ENCODE results near the gene SCCPDH.

SCCPDH gene

DNA sequence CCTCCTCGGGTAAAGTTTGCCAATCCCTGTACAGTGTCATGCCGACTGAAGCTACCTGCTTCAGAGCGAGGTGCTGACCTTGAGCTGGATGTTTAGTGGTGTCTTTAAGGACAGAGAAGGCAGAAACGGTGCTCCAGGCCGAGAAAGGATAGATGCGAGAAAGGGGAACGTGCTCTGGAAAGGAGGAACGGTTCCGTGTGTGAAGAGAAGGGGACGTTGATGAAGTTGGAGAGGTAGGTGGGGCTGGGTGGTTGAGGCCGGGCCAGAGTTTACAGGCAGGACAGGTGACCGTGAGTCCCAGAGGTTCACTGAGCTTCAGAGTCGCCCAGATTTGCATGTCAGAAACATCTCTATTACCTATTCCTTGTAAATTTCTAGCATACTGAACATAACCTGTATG lies 90.7 kb downstream of the SCCPDH start:
- no peak for DNase-seq (ENCODE audit: low read depth)
- H3K4me3 ChIP-seq (ENCODE audit: low read length), result no peak overlapping the region
- TF ChIP-seq, protein P1, sequence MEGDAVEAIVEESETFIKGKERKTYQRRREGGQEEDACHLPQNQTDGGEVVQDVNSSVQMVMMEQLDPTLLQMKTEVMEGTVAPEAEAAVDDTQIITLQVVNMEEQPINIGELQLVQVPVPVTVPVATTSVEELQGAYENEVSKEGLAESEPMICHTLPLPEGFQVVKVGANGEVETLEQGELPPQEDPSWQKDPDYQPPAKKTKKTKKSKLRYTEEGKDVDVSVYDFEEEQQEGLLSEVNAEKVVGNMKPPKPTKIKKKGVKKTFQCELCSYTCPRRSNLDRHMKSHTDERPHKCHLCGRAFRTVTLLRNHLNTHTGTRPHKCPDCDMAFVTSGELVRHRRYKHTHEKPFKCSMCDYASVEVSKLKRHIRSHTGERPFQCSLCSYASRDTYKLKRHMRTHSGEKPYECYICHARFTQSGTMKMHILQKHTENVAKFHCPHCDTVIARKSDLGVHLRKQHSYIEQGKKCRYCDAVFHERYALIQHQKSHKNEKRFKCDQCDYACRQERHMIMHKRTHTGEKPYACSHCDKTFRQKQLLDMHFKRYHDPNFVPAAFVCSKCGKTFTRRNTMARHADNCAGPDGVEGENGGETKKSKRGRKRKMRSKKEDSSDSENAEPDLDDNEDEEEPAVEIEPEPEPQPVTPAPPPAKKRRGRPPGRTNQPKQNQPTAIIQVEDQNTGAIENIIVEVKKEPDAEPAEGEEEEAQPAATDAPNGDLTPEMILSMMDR (IDR thresholded peaks at IDR 0.05; ENCODE audit: insufficient read depth, low read depth, low read length, missing control alignments), result no peak

DNA sequence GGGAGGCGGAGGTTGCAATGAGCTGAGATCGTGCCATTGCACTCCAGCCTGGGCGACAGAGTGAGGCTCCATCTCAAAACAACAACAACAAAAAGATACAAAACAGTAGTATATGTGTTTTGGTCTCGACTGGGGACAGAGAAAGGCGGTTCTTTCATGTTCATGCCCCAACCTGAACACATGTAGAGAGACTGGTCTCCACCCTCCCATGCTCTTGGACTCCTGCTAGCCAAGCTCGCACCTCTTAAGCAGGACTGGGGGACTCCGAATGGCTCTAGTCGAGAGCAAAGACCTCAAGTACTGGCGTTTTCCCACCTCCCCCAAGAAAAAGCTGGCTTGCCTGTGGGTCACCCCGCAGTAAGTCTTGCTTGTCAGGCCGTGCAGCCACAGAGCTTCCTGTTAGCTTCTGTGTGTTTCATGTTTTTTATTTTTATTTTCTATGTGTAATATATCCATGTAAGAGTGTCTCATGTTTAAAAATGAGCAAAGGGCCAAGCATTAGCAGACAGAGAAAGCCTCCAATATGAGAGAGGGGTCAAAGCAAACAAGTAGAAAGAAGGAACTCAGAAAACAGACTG lies 91.6 kb downstream of the SCCPDH start:
- no peak for DNase-seq (ENCODE audit: low read depth)
- no peak overlapping the region for H3K4me3 ChIP-seq (ENCODE audit: low read length)
- TF ChIP-seq, protein P1 (IDR thresholded peaks at IDR 0.05; ENCODE audit: insufficient read depth, low read depth, low read length, missing control alignments), result no peak

Measured in epithelial cell of esophagus (primary cell).